Lower lobe of right lung (tissue), 2 donors: ENCODE data around the gene PEPD. TPM values are rescaled to one million over a fixed set of nuclear protein-coding genes. Genes with fewer than 3 reads are reported as not detected.
A peak's percentile ranks its signal among the peaks of the same experiment; 100 is the strongest.

Source experiments
- ATAC-seq, 2 donors: fragments of 200-7000 bp; cut with Tn5 transposase; one replicate each; pipeline ENCODE4 v1.9.1; 2020 to 2022; ENCODE audit warnings: mild to moderate bottlenecking in 2 of 2, moderate library complexity in 2 of 2
- DNase-seq: peaks from one replicate; pipeline ENCODE4 v3.0.0-alpha.2; 2020
- H3K27ac ChIP-seq: fragments of 200-600 bp; one replicate; pipeline ENCODE4 v1.8.0; 2022
- H3K27me3 ChIP-seq: fragments of 200-600 bp; one replicate; pipeline ENCODE4 v1.8.0; 2022; ENCODE audit warnings: low read depth
- H3K36me3 ChIP-seq: fragments of 200-600 bp; one replicate; pipeline ENCODE4 v1.8.0; 2022; ENCODE audit warnings: mild to moderate bottlenecking
- H3K4me1 ChIP-seq: fragments of 200-600 bp; one replicate; pipeline ENCODE4 v1.8.0; 2022
- H3K4me3 ChIP-seq: fragments of 200-600 bp; one replicate; pipeline ENCODE4 v1.8.0; 2022; ENCODE audit warnings: mild to moderate bottlenecking
- H3K9me3 ChIP-seq: fragments of 200-600 bp; one replicate; pipeline ENCODE4 v1.8.0; 2022
- CTCF ChIP-seq: fragments of 200-600 bp; IDR thresholded peaks from one replicate; pipeline ENCODE4 v1.8.0; 2022; ENCODE audit warnings: antibody characterized with exemption, mild to moderate bottlenecking
- intact Hi-C: fragments of 100-400 bp; cut with DNase I; formaldehyde crosslinking; loops from one replicate; pipeline ENCODE4 v1.11.0; 2022
- total RNA-seq: library from RNA; stranded (reverse); fragmentation: NEBNext Ultra II Directional; extraction: Animal tissue kit (Norgen Biotek cat#: 25700); gene quantifications from one replicate; pipeline ENCODE4 v1.2.1, GENCODE V29; 2021
- donor health status: DM: no; HTN: yes; CAD: no; lungs with severe emphysema.

The PEPD gene
- total RNA-seq, 1 donor from 2014 or later: 94.0 TPM

- ATAC-seq (no peak), DNase-seq (peak; percentile 12)
- peaks cover 34% of the 10 kb centered on the region for H3K36me3 ChIP-seq
- H3K27me3 ChIP-seq: no peaks in the 10 kb centered on the region
- intact Hi-C loops: no loop called here
- H3K27ac ChIP-seq: no peak overlapping the region
- H3K4me1 ChIP-seq: no peaks in the 10 kb centered on the region
- no peaks in the 10 kb centered on the region for H3K9me3 ChIP-seq
- no peak overlapping the region for H3K4me3 ChIP-seq
- no peak for TF ChIP-seq CTCF
These were observed 19.8 kb downstream of the PEPD start for GRCh38 chr19:33501693-33502356.

DNA sequence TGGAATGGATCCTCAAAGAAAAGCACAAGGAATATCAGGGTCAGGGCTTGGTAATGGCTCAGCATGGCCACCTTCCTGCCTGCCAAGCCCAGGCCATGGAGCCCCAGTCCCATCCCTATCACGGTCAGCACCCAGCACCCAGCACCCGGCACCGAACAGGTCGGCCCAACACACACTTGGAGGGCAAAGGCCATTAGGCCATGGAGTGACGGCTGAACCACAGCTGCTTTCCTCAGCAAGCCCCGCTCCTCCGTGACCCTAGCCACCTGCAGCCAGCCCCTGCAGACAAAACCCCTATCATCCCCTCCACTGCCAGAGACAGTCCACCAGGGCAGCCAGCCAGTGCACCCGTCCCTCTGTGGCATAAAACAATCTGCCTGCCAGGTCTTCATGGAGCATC is 20.6 kb downstream of the PEPD start:
- intact Hi-C loops: no loop called here
- no peak for TF ChIP-seq CTCF
- H3K36me3 ChIP-seq: peaks cover 35% of the 10 kb centered on the region

GRCh38 chr19:33500586-33500985 is 21.0 kb downstream of the PEPD start:
- DNase-seq (peak; percentile 27), ATAC-seq (no peak)
- Histone ChIP-seq H3K27me3 (no peaks in the 10 kb centered on the region), H3K4me3 (no peak overlapping the region), H3K27ac (no peak overlapping the region), H3K36me3 (peaks cover 39% of the 10 kb centered on the region), H3K4me1 (no peaks in the 10 kb centered on the region), H3K9me3 (no peaks in the 10 kb centered on the region)
- no peak for TF ChIP-seq CTCF
- intact Hi-C loops: no loop called here

More for the DNA sequence above, 20.6 kb downstream of the PEPD start:
- Histone ChIP-seq H3K4me3 (no peak overlapping the region), H3K4me1 (no peaks in the 10 kb centered on the region), H3K9me3 (no peaks in the 10 kb centered on the region), H3K27me3 (no peaks in the 10 kb centered on the region), H3K27ac (no peak overlapping the region)
- DNase-seq (peak; percentile 23), ATAC-seq (no peak)

DNA sequence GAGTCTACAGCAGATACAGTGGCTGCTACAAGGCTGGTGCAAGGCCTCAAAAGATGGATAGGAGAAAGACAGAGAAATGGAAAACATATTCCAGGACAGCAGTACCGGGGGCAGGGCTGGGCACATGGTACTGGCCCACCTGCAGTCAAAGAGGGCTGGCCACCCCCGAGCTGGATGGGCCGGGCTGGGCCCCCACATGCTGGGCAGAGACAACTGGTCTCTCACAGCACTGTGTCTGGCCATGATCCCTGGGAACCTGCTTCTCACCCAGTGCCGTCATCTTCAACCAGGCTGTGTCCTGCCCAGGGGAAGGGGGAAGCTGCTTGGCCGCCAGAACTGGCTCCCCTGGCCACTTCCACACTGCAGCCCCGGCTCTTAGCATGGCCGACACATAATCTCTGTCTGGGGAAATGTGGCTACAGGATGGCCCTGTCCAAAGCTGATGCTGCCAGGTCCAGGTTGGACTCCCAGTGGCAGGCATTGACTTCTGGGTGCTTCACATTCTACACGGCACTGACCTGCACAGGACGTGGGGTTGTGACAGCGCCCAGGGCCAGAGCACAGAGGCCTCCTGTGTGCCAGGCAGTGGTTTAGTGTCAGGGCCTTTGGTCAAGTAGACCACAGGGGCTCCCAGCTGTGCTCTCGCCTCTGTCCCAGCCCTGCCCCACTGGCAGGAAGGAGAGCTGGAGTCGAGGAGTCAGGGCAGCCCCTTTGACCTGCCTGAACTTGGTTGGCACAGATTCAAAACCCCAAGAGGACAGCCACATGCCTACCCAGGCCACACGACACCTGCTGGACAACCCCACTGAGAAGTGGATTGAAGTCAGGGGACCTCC is 21.7 kb downstream of the PEPD start:
- H3K27me3 ChIP-seq: no peaks in the 10 kb centered on the region
- H3K9me3 ChIP-seq: no peaks in the 10 kb centered on the region
- H3K4me3 ChIP-seq: no peak overlapping the region
- ATAC-seq (no peak), DNase-seq (peak; percentile 35)
- no peak overlapping the region for H3K27ac ChIP-seq
- peaks cover 40% of the 10 kb centered on the region for H3K36me3 ChIP-seq
- intact Hi-C loops: no loop called here
- no peaks in the 10 kb centered on the region for H3K4me1 ChIP-seq
- TF ChIP-seq CTCF: no peak

GRCh38 chr19:33499248-33499647 is 22.3 kb downstream of the PEPD start:
- no peak overlapping the region for H3K4me3 ChIP-seq
- H3K4me1 ChIP-seq: no peaks in the 10 kb centered on the region
- no peak for TF ChIP-seq CTCF
- H3K9me3 ChIP-seq: no peaks in the 10 kb centered on the region
- no peaks in the 10 kb centered on the region for H3K27me3 ChIP-seq
- DNase-seq (peak; percentile 27), ATAC-seq (no peak)
- peaks cover 38% of the 10 kb centered on the region for H3K36me3 ChIP-seq
- H3K27ac ChIP-seq: no peak overlapping the region
- intact Hi-C loops: no loop called here
